GM12878 (cell line): Measurements from ENCODE around the gene DMD. TPM values are rescaled to one million over a fixed set of nuclear protein-coding genes. Genes with fewer than 3 reads are reported as not detected.

Experiments used
- ATAC-seq: fragments of 200-7000 bp; cut with Tn5 transposase; 3 replicates; pipeline ENCODE4 v1.9.1; 2020; ENCODE audit warnings: mild to moderate bottlenecking, moderate library complexity
- BruUV-seq: library from RNA; stranded (reverse); fragments of 400-500 nt; replicated peaks from 2 replicates; lab custom pipeline; 2021; lab: Mats Ljungman, UMichigan
- CTCF ChIA-PET: fragments of 300-600 bp; sonication (Branson Sonifier 250); formaldehyde crosslinking; extraction: SDS; loops from one replicate; lab custom pipeline; 2021; ENCODE audit warnings: inconsistent platforms; lab: Yijun Ruan, JAX
- POLR2A ChIA-PET: fragments of 350-600 bp; formaldehyde crosslinking; extraction: SDS; loops from one replicate; lab custom pipeline; 2021; ENCODE audit warnings: inconsistent platforms; lab: Charles Lee
- RAD21 ChIA-PET: fragments of 300-600 bp; sonication (Branson Sonifier 250); formaldehyde crosslinking; loops from one replicate; lab custom pipeline; 2023; ENCODE audit warnings: antibody characterized with exemption; ENCODE audit not compliant: unreplicated experiment; lab: Charles Lee
- SMC1A ChIA-PET: fragments of 300-600 bp; sonication (Branson Sonifier 250); formaldehyde crosslinking; loops from one replicate; lab custom pipeline; 2023; ENCODE audit not compliant: unreplicated experiment, uncharacterized antibody; lab: Charles Lee
- DNase-seq: peaks from one replicate; pipeline ENCODE4 v3.0.0-alpha.2; 2011; ENCODE audit warnings: low read depth, low spot score
- FAIRE-seq: peaks from 3 replicates; lab custom pipeline; 2011; peaks lifted over from hg19 to GRCh38; lab: Jason Lieb, UNC
- H2AFZ ChIP-seq: 2 replicates; pipeline ENCODE4 v1.6.0; 2011; ENCODE audit warnings: low read depth, low read length, control low read depth; ENCODE audit not compliant: control insufficient read depth
- H3K27ac ChIP-seq: 2 replicates; pipeline ENCODE4 v1.5.1; 2011; ENCODE audit warnings: control low read depth; ENCODE audit not compliant: control insufficient read depth, insufficient read depth
- H3K27me3 ChIP-seq, 2 experiments: replicated peaks in 1 of 2; 2 replicates each; pipeline versions ENCODE4 v1.6.0 to v1.6.1; 2011; ENCODE audit warnings: low read length in 1 of 2; ENCODE audit not compliant: control insufficient read depth in 2 of 2, insufficient read depth in 2 of 2
- H3K36me3 ChIP-seq, 2 experiments: 2 replicates each; pipeline ENCODE4 v1.5.1; 2011; ENCODE audit warnings: low read length in 1 of 2; ENCODE audit not compliant: control insufficient read depth in 2 of 2, insufficient read depth in 2 of 2
- H3K4me1 ChIP-seq: 2 replicates; pipeline ENCODE4 v1.6.1; 2011; ENCODE audit warnings: mild to moderate bottlenecking, low read length, moderate library complexity, mixed read lengths; ENCODE audit not compliant: control insufficient read depth, insufficient read depth
- H3K4me2 ChIP-seq: 2 replicates; pipeline ENCODE4 v1.6.0; 2011; ENCODE audit warnings: control low read depth; ENCODE audit not compliant: control insufficient read depth, insufficient read depth
- H3K4me3 ChIP-seq: fragments of 200-600 bp; sonication (generic); 2 replicates; pipeline ENCODE4 v1.5.1; 2016
- H3K79me2 ChIP-seq: 2 replicates; pipeline ENCODE4 v1.6.0; 2011; ENCODE audit warnings: low read length; ENCODE audit not compliant: control insufficient read depth, insufficient read depth
- H3K9ac ChIP-seq: 2 replicates; pipeline ENCODE4 v1.8.0; 2011; ENCODE audit warnings: low read length, control low read depth, mixed read lengths; ENCODE audit not compliant: control insufficient read depth, insufficient read depth
- H3K9me3 ChIP-seq: replicated peaks from 3 replicates; pipeline ENCODE4 v1.5.1; 2011; ENCODE audit warnings: mild to moderate bottlenecking, low read length; ENCODE audit not compliant: control insufficient read depth, insufficient read depth
- H4K20me1 ChIP-seq: 2 replicates; pipeline ENCODE4 v1.6.0; 2011; ENCODE audit not compliant: control insufficient read depth, insufficient read depth
- BMI1 ChIP-seq: fragments of 450-650 bp; IDR thresholded peaks from 2 replicates; pipeline ENCODE4 v1.6.1; 2016; ENCODE audit warnings: mild to moderate bottlenecking, moderate library complexity, borderline replicate concordance
- ESRRA ChIP-seq: IDR thresholded peaks from 2 replicates; pipeline ENCODE4 v1.6.1; 2012; ENCODE audit warnings: mild to moderate bottlenecking, low read length, improper control_type of control experiment
- MXI1 ChIP-seq: fragments of 150-350 bp; IDR thresholded peaks from 2 replicates; pipeline ENCODE4 v1.6.1; 2011; ENCODE audit warnings: low read depth, mild to moderate bottlenecking, inconsistent platforms, low read length, improper control_type of control experiment
- MYB ChIP-seq: fragments of 150-350 bp; IDR thresholded peaks from 2 replicates; pipeline ENCODE4 v1.6.1; 2014; ENCODE audit warnings: mild to moderate bottlenecking, low read depth, low read length, borderline replicate concordance
- NFYB ChIP-seq: IDR thresholded peaks from 2 replicates; pipeline ENCODE4 v1.6.1; 2011; ENCODE audit warnings: low read depth, mild to moderate bottlenecking, low read length, improper control_type of control experiment, moderate library complexity; ENCODE audit not compliant: insufficient read depth
- NR2C1 ChIP-seq: fragments of 450-650 bp; IDR thresholded peaks from 2 replicates; pipeline ENCODE4 v1.6.1; 2017; ENCODE audit warnings: antibody characterized with exemption, mild to moderate bottlenecking, moderate library complexity
- NR2C2 ChIP-seq: IDR thresholded peaks from 2 replicates; pipeline ENCODE4 v1.6.1; 2011; ENCODE audit warnings: borderline replicate concordance, low read depth; ENCODE audit not compliant: control insufficient read depth, insufficient read length
- USF1 ChIP-seq: IDR thresholded peaks from 2 replicates; pipeline ENCODE4 v1.6.1; 2011; ENCODE audit warnings: borderline replicate concordance, low read depth, mild to moderate bottlenecking, moderate library complexity, mixed read lengths, low read length; ENCODE audit not compliant: insufficient read depth; ENCODE audit errors: extremely low read length
- YBX1 ChIP-seq: fragments of 450-650 bp; IDR thresholded peaks from 2 replicates; pipeline ENCODE4 v1.6.1; 2016; ENCODE audit warnings: antibody characterized with exemption
- WGBS: methylation state at CpG from one replicate; pipeline ENCODE4 v1.1.6; 2016; ENCODE audit warnings: low lambda C conversion rate; ENCODE audit not compliant: insufficient replicate concordance, insufficient coverage; ENCODE audit errors: missing lambda C conversion rate; 5-methylcytosine and 5-hydroxymethylcytosine counted together
- in situ Hi-C: fragments of 300-500 bp; cut with MboI; formaldehyde crosslinking; loops from 9 replicates; pipeline ENCODE4 v1.14.3; 2018; ENCODE audit warnings: mixed read lengths
- intact Hi-C: fragments of 100-400 bp; cut with micrococcal nuclease; formaldehyde crosslinking; loops from one replicate; pipeline ENCODE4 v1.14.2; 2022; ENCODE audit not compliant: unreplicated experiment
- polyA plus RNA-seq, 11 experiments: library from polyadenylated mRNA; depleted of rRNA in 4 of 11; unstranded in 6 of 11; stranded (reverse) in 5 of 11; fragments of >200 nt; fragmentation: Nextera tagmentation in 4 of 11; fragmentation: Illumina TruSeq in 1 of 11; extraction: Ambion mirVana in 4 of 11; extraction: Trizol in 1 of 11; gene quantifications; 1 replicate in 1 of 11; 2 replicates in 10 of 11; pipeline versions ENCODE4 v1.2.1 to v1.2.3, GENCODE V29; 2011 to 2016; ENCODE audit warnings: inconsistent platforms in 2 of 11, missing spikeins in 2 of 11, low read depth in 1 of 11
- total RNA-seq, 4 experiments: library from RNA; depleted of rRNA in 3 of 4; stranded (reverse); fragments of >200 nt in 3 of 4; fragmentation: Illumina TruSeq in 1 of 4; extraction: Trizol in 1 of 4; gene quantifications; 2 replicates each; pipeline versions ENCODE4 v1.2.1 to v1.2.3, GENCODE V29; 2013 to 2021
- TF ChIP-seq, protein P1 (sequence below): IDR thresholded peaks from 2 replicates; pipeline ENCODE4 v1.6.1; 2011; ENCODE audit warnings: mild to moderate bottlenecking, low read depth, low read length, moderate library complexity; ENCODE audit not compliant: insufficient replicate concordance
- TF ChIP-seq, protein P2 (sequence below): fragments of 150-350 bp; IDR thresholded peaks from 2 replicates; pipeline ENCODE4 v1.6.1; 2016; ENCODE audit warnings: low read depth, low read length

DMD gene
- total and polyA plus RNA-seq, 10 of the 15 experiments (the other 5 are each of a cell fraction or from before 2014, with no cell fraction given), result 1.4 to 24.3 (median 4.3) TPM

DNA sequence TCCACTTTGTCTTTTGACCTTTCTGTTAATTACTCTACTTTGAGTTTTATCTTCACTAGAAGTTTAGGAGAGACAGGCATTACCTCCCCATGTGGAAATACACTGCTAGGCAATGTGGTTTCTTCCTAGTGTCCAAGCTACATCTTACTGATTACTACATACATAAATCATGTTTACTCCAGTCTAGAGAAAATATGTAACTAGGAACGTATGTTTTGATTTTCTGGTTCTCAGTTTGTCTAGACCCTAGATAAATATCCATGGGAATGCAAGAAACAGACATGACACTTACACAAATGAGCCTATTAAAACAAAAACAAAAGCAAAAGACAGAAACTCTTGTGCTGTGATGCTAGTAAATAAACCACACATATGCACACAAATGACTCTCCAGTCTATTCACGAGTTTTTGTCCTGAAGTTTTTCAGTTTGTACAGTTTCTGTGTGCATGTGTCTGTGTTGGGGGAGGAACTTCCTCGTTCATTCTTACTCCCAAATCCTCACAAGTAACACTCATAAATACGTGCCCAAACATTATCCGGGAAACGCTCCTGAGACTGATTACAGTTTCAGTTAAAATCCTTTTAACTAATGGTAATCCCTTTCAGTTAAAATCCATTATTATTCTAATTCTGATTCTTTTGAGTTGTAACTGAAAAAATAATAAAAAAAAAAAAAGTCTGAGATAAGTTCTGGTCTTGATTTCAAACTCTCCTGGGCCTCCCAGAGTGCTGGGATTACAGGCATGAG is 1856.0 kb downstream of the DMD start:
- no peak overlapping the region for H3K4me3 ChIP-seq
- no peaks in the 10 kb centered on the region for H3K79me2 ChIP-seq
- no TSS peak for BruUV-seq
- no peaks in the 10 kb centered on the region for H3K36me3 ChIP-seq
- SMC1A ChIA-PET, result no interaction called here
- POLR2A ChIA-PET, result no interaction called here
- TF ChIP-seq NR2C1 (no peak), MXI1 (no peak), MYB (no peak), USF1 (no peak)
- 31% methylated on average over 6 of the region's 6 CpGs for WGBS
- H3K4me2 ChIP-seq, result no peak overlapping the region
- CTCF ChIA-PET, result interaction anchor here (1.7 kb wide), 1 partner anchor 319 kb away, joined by 3 read pairs; no protein-coding TSS in a partner anchor
- intact Hi-C loops, result no loop called here
- FAIRE-seq (no peak), DNase-seq (no peak), ATAC-seq (no peak)
- RAD21 ChIA-PET, result no interaction called here
- H3K9me3 ChIP-seq, result no peaks in the 10 kb centered on the region
- H3K27ac ChIP-seq, result no peak overlapping the region
- no peak overlapping the region for H2AFZ ChIP-seq
- no peaks in the 10 kb centered on the region for H4K20me1 ChIP-seq
- no peaks in the 10 kb centered on the region; a peak in 1 of 4 replicates for H3K27me3 ChIP-seq
- in situ Hi-C loops, result no loop called here
- H3K4me1 ChIP-seq, result no peaks in the 10 kb centered on the region
- no peak overlapping the region for H3K9ac ChIP-seq

DNA sequence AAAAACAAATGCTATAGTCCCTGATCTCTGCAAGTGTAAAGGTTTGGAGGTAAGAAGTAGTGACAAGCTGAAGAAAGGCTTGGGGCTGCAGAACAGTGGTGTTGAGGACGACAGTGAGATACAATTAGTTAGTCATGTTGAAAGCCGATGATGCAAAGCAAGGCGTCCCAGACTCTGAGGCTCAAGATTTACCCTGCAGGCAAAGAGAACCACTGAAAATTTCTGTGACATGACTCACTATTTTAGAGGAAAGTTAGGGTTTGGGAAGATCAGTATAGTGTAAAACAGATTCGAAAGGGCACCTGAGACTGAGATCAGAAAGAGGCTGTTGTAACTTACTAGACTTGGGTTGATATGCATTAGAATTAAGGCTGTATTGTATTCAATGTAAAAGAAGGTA is 1858.3 kb downstream of the DMD start:
- ChIA-PET POLR2A (no interaction called here), RAD21 (no interaction called here), CTCF (no interaction called here), SMC1A (no interaction called here)
- Histone ChIP-seq H3K4me3 (no peak overlapping the region), H3K4me1 (no peaks in the 10 kb centered on the region), H4K20me1 (no peaks in the 10 kb centered on the region), H3K27ac (no peak overlapping the region), H2AFZ (no peak overlapping the region), H3K9ac (no peak overlapping the region), H3K79me2 (no peaks in the 10 kb centered on the region), H3K9me3 (no peaks in the 10 kb centered on the region), H3K36me3 (no peaks in the 10 kb centered on the region), H3K4me2 (no peak overlapping the region), H3K27me3 (no peaks in the 10 kb centered on the region; a peak in 1 of 4 replicates)
- in situ Hi-C loops (no loop called here), intact Hi-C loops (no loop called here)
- no peak for FAIRE-seq
- ATAC-seq, result no peak
- no TSS peak for BruUV-seq
- no peak for DNase-seq
- 14% methylated on average over 4 of the region's 4 CpGs for WGBS
- TF ChIP-seq YBX1 (no peak), BMI1 (no peak), NFYB (no peak), NR2C2 (no peak), ESRRA (no peak)
- TF ChIP-seq, protein P1, sequence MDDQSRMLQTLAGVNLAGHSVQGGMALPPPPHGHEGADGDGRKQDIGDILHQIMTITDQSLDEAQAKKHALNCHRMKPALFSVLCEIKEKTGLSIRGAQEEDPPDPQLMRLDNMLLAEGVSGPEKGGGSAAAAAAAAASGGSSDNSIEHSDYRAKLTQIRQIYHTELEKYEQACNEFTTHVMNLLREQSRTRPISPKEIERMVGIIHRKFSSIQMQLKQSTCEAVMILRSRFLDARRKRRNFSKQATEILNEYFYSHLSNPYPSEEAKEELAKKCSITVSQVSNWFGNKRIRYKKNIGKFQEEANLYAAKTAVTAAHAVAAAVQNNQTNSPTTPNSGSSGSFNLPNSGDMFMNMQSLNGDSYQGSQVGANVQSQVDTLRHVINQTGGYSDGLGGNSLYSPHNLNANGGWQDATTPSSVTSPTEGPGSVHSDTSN, result no peak
- TF ChIP-seq, protein P2, sequence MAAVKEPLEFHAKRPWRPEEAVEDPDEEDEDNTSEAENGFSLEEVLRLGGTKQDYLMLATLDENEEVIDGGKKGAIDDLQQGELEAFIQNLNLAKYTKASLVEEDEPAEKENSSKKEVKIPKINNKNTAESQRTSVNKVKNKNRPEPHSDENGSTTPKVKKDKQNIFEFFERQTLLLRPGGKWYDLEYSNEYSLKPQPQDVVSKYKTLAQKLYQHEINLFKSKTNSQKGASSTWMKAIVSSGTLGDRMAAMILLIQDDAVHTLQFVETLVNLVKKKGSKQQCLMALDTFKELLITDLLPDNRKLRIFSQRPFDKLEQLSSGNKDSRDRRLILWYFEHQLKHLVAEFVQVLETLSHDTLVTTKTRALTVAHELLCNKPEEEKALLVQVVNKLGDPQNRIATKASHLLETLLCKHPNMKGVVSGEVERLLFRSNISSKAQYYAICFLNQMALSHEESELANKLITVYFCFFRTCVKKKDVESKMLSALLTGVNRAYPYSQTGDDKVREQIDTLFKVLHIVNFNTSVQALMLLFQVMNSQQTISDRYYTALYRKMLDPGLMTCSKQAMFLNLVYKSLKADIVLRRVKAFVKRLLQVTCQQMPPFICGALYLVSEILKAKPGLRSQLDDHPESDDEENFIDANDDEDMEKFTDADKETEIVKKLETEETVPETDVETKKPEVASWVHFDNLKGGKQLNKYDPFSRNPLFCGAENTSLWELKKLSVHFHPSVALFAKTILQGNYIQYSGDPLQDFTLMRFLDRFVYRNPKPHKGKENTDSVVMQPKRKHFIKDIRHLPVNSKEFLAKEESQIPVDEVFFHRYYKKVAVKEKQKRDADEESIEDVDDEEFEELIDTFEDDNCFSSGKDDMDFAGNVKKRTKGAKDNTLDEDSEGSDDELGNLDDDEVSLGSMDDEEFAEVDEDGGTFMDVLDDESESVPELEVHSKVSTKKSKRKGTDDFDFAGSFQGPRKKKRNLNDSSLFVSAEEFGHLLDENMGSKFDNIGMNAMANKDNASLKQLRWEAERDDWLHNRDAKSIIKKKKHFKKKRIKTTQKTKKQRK, result no peak
